WTC11 (cell line): ENCODE measurements around the gene KLC1. TPM values are rescaled to one million over a fixed set of nuclear protein-coding genes. Genes with fewer than 3 reads are reported as not detected.

Experiments used
- ATAC-seq: fragments of 200-7000 bp; cut with Tn5 transposase; 2 replicates; pipeline ENCODE4 v1.10.0; 2021; ENCODE audit warnings: mild to moderate bottlenecking, moderate library complexity
- CTCF ChIA-PET: fragments of 300-600 bp; sonication (Branson Sonifier 250); formaldehyde crosslinking; loops from one replicate; lab custom pipeline; 2021; ENCODE audit warnings: antibody characterized with exemption; lab: Charles Lee
- POLR2A ChIA-PET: fragments of 350-600 bp; sonication (Branson Sonifier 250); formaldehyde crosslinking; loops from one replicate; lab custom pipeline; 2021; ENCODE audit warnings: antibody characterized with exemption; lab: Charles Lee
- DNase-seq: peaks from one replicate; pipeline ENCODE4 v3.0.0; 2021; ENCODE audit warnings: low spot score
- H3K27ac Mint-ChIP-seq: 2 replicates; pipeline ENCODE4 v1.8.0; 2021; ENCODE audit warnings: mixed read lengths
- H3K27me3 Mint-ChIP-seq: 2 replicates; pipeline ENCODE4 v1.8.0; 2021; ENCODE audit warnings: low read depth, mild to moderate bottlenecking, moderate library complexity, mixed read lengths
- H3K36me3 Mint-ChIP-seq: 2 replicates; pipeline ENCODE4 v1.8.0; 2021; ENCODE audit warnings: mixed read lengths
- H3K4me1 Mint-ChIP-seq: 2 replicates; pipeline ENCODE4 v1.8.0; 2022; ENCODE audit warnings: mixed read lengths
- H3K4me3 Mint-ChIP-seq: 2 replicates; pipeline ENCODE4 v1.8.0; 2021; ENCODE audit warnings: mild to moderate bottlenecking, moderate library complexity, mixed read lengths
- H3K9me3 Mint-ChIP-seq: 2 replicates; pipeline ENCODE4 v1.8.0; 2021; ENCODE audit warnings: mixed read lengths
- ELF4 ChIP-seq: sonication (generic); formaldehyde crosslinking; IDR thresholded peaks from 2 replicates; pipeline ENCODE4 v1.8.1; 2022; ENCODE audit warnings: low read depth, mild to moderate bottlenecking, moderate library complexity, missing genetic modification reagents
- FOXK1 ChIP-seq: sonication (generic); formaldehyde crosslinking; IDR thresholded peaks from 2 replicates; pipeline ENCODE4 v1.8.0; 2022; ENCODE audit warnings: mild to moderate bottlenecking, moderate library complexity, missing genetic modification reagents
- GTF2I ChIP-seq: fragments of 250-450 bp; sonication (Bioruptor Pico); conservative IDR thresholded peaks from 2 replicates; pipeline ENCODE4 v1.4.0; 2021; ENCODE audit warnings: mild to moderate bottlenecking
- JUN ChIP-seq: sonication (generic); formaldehyde crosslinking; IDR thresholded peaks from 2 replicates; pipeline ENCODE4 v1.8.0; 2023; ENCODE audit warnings: mild to moderate bottlenecking, missing genetic modification reagents
- NFATC4 ChIP-seq: fragments of 250-450 bp; sonication (Bioruptor Pico); IDR thresholded peaks from 2 replicates; pipeline ENCODE4 v1.9.0; 2021; ENCODE audit warnings: mild to moderate bottlenecking
- NFYB ChIP-seq: sonication (generic); formaldehyde crosslinking; conservative IDR thresholded peaks from 2 replicates; pipeline ENCODE4 v1.8.0; 2022; ENCODE audit warnings: low read depth, missing genetic modification reagents
- NR3C1 ChIP-seq: sonication (generic); formaldehyde crosslinking; conservative IDR thresholded peaks from 2 replicates; pipeline ENCODE4 v1.8.1; 2023; ENCODE audit warnings: low read depth, mild to moderate bottlenecking, missing genetic modification reagents
- ZNF416 ChIP-seq: fragments of 250-450 bp; sonication (Bioruptor Pico); IDR thresholded peaks from 2 replicates; pipeline ENCODE4 v1.9.0; 2021; ENCODE audit warnings: mild to moderate bottlenecking, inconsistent platforms
- total RNA-seq: library from RNA; stranded (reverse); gene quantifications from 3 replicates; pipeline ENCODE4 v1.2.3, GENCODE V29; 2021
- TF ChIP-seq, protein P1 (sequence below): sonication (generic); formaldehyde crosslinking; IDR thresholded peaks from 2 replicates; pipeline ENCODE4 v1.8.1; 2022; ENCODE audit warnings: low read depth, mild to moderate bottlenecking, moderate library complexity, missing genetic modification reagents, borderline replicate concordance
- TF ChIP-seq, protein P2 (sequence below): sonication (generic); formaldehyde crosslinking; IDR thresholded peaks from 2 replicates; pipeline ENCODE4 v1.8.0; 2022; ENCODE audit warnings: missing genetic modification reagents
- TF ChIP-seq, protein P3 (sequence below): sonication (generic); formaldehyde crosslinking; IDR thresholded peaks from 2 replicates; pipeline ENCODE4 v1.8.0; 2022; ENCODE audit warnings: mild to moderate bottlenecking, missing genetic modification reagents
- TF ChIP-seq, protein P4 (sequence below): sonication (generic); formaldehyde crosslinking; IDR thresholded peaks from 2 replicates; pipeline ENCODE4 v1.8.0; 2023; ENCODE audit warnings: mild to moderate bottlenecking, missing genetic modification reagents
- TF ChIP-seq, protein P5 (sequence below): sonication (generic); formaldehyde crosslinking; IDR thresholded peaks from 2 replicates; pipeline ENCODE4 v1.8.1; 2023; ENCODE audit warnings: mild to moderate bottlenecking, missing genetic modification reagents
- TF ChIP-seq, protein P6 (sequence below): fragments of 200-600 bp; IDR thresholded peaks from 2 replicates; pipeline ENCODE4 v1.8.0; 2022; ENCODE audit warnings: antibody characterized with exemption
- TF ChIP-seq, protein P7 (sequence below): fragments of 250-450 bp; sonication (Bioruptor Pico); IDR thresholded peaks from 2 replicates; pipeline ENCODE4 v1.9.0; 2021; ENCODE audit warnings: moderate library complexity, mild to moderate bottlenecking, inconsistent platforms, borderline replicate concordance
- TF ChIP-seq, protein P8 (sequence below): sonication (generic); formaldehyde crosslinking; conservative IDR thresholded peaks from 2 replicates; pipeline ENCODE4 v1.8.1; 2023; ENCODE audit warnings: mild to moderate bottlenecking, low read depth, missing genetic modification reagents, moderate library complexity

Gene KLC1
- total RNA-seq, 1 experiment from 2014 or later = 171 TPM

DNA sequence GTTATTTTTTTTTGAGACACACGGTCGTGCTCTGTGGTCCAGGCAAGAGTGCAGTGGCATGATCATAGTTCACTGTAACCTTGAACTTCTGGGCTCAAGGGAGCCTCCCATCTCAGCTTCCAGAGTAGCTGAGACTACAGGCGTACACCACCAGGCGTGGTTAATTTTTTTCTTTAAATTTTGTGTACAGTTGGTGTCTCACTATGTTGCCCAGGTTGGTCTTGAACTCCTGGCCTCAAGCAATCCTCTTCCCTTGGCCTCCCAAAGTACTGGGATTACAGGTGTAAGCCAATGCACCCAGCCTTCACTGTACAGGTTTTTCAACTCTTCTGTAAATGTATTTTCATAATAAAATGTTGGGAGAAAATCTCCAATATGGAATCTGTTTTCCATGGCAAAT is 5.7 kb upstream of the KLC1 start:
- TF ChIP-seq, protein P1, sequence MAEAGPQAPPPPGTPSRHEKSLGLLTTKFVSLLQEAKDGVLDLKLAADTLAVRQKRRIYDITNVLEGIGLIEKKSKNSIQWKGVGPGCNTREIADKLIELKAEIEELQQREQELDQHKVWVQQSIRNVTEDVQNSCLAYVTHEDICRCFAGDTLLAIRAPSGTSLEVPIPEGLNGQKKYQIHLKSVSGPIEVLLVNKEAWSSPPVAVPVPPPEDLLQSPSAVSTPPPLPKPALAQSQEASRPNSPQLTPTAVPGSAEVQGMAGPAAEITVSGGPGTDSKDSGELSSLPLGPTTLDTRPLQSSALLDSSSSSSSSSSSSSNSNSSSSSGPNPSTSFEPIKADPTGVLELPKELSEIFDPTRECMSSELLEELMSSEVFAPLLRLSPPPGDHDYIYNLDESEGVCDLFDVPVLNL = no peak
- TF ChIP-seq ZNF416 = no peak
- TF ChIP-seq, protein P2, sequence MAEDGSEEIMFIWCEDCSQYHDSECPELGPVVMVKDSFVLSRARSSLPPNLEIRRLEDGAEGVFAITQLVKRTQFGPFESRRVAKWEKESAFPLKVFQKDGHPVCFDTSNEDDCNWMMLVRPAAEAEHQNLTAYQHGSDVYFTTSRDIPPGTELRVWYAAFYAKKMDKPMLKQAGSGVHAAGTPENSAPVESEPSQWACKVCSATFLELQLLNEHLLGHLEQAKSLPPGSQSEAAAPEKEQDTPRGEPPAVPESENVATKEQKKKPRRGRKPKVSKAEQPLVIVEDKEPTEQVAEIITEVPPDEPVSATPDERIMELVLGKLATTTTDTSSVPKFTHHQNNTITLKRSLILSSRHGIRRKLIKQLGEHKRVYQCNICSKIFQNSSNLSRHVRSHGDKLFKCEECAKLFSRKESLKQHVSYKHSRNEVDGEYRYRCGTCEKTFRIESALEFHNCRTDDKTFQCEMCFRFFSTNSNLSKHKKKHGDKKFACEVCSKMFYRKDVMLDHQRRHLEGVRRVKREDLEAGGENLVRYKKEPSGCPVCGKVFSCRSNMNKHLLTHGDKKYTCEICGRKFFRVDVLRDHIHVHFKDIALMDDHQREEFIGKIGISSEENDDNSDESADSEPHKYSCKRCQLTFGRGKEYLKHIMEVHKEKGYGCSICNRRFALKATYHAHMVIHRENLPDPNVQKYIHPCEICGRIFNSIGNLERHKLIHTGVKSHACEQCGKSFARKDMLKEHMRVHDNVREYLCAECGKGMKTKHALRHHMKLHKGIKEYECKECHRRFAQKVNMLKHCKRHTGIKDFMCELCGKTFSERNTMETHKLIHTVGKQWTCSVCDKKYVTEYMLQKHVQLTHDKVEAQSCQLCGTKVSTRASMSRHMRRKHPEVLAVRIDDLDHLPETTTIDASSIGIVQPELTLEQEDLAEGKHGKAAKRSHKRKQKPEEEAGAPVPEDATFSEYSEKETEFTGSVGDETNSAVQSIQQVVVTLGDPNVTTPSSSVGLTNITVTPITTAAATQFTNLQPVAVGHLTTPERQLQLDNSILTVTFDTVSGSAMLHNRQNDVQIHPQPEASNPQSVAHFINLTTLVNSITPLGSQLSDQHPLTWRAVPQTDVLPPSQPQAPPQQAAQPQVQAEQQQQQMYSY = no peak
- no peak for TF ChIP-seq NR3C1 (CRISPR knock-in tag)
- TF ChIP-seq, protein P3, sequence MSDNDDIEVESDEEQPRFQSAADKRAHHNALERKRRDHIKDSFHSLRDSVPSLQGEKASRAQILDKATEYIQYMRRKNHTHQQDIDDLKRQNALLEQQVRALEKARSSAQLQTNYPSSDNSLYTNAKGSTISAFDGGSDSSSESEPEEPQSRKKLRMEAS = no peak
- TF ChIP-seq, protein P4, sequence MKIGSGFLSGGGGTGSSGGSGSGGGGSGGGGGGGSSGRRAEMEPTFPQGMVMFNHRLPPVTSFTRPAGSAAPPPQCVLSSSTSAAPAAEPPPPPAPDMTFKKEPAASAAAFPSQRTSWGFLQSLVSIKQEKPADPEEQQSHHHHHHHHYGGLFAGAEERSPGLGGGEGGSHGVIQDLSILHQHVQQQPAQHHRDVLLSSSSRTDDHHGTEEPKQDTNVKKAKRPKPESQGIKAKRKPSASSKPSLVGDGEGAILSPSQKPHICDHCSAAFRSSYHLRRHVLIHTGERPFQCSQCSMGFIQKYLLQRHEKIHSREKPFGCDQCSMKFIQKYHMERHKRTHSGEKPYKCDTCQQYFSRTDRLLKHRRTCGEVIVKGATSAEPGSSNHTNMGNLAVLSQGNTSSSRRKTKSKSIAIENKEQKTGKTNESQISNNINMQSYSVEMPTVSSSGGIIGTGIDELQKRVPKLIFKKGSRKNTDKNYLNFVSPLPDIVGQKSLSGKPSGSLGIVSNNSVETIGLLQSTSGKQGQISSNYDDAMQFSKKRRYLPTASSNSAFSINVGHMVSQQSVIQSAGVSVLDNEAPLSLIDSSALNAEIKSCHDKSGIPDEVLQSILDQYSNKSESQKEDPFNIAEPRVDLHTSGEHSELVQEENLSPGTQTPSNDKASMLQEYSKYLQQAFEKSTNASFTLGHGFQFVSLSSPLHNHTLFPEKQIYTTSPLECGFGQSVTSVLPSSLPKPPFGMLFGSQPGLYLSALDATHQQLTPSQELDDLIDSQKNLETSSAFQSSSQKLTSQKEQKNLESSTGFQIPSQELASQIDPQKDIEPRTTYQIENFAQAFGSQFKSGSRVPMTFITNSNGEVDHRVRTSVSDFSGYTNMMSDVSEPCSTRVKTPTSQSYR (CRISPR knock-in tag) = no peak
- TF ChIP-seq, protein P5, sequence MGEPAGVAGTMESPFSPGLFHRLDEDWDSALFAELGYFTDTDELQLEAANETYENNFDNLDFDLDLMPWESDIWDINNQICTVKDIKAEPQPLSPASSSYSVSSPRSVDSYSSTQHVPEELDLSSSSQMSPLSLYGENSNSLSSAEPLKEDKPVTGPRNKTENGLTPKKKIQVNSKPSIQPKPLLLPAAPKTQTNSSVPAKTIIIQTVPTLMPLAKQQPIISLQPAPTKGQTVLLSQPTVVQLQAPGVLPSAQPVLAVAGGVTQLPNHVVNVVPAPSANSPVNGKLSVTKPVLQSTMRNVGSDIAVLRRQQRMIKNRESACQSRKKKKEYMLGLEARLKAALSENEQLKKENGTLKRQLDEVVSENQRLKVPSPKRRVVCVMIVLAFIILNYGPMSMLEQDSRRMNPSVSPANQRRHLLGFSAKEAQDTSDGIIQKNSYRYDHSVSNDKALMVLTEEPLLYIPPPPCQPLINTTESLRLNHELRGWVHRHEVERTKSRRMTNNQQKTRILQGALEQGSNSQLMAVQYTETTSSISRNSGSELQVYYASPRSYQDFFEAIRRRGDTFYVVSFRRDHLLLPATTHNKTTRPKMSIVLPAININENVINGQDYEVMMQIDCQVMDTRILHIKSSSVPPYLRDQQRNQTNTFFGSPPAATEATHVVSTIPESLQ (CRISPR knock-in tag) = no peak
- TF ChIP-seq GTF2I = no peak
- no peaks in the 10 kb centered on the region for H3K27me3 Mint-ChIP-seq
- DNase-seq (no peak), ATAC-seq (no peak)
- POLR2A ChIA-PET = no interaction called here
- H3K4me1 Mint-ChIP-seq = peaks cover 8% of the 10 kb centered on the region; the same call in 1 of the 2 replicates
- no peaks in the 10 kb centered on the region for H3K9me3 Mint-ChIP-seq
- H3K36me3 Mint-ChIP-seq = no peaks in the 10 kb centered on the region
- no peak overlapping the region for H3K4me3 Mint-ChIP-seq
- CTCF ChIA-PET = no interaction called here
- H3K27ac Mint-ChIP-seq = no peak overlapping the region

DNA sequence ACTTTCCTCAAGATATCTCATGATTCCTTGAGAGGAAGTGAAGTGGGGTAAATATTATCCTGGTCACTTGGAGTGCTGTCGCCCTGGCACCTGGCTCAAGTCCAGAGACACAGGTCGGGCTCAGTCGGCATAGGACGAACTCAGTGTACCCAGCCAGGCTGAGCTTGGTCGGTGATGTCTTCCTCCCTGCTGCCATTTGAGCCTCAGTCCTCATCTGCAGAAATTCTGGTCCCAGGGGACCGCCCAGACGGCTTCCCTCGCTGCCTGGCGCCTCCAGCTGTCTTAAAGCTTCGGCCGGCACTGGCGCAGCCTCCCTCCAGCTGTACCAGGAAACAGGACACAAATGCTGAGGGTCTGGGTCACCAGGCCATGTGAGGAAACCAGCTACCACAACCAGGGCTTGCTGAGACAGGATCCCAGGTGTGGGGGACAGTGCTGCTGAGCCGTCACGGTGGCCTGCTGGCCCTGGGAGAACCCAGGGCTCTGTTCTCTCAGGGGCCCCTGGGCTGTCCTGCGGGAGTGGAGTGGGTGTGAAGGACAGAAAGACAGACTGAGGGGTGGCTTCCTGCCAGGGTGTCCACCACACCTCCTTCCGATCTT is 5.0 kb upstream of the KLC1 start:
- Mint-ChIP-seq H3K9me3 (no peaks in the 10 kb centered on the region), H3K36me3 (no peaks in the 10 kb centered on the region), H3K4me3 (no peak overlapping the region), H3K4me1 (peaks cover 8% of the 10 kb centered on the region; the same call in 1 of the 2 replicates), H3K27me3 (no peaks in the 10 kb centered on the region), H3K27ac (no peak overlapping the region)
- DNase-seq (no peak), ATAC-seq (no peak)
- ChIA-PET CTCF (no interaction called here), POLR2A (interaction anchor here (0.6 kb wide), 1 partner anchor 12 kb away, joined by 5 read pairs; no protein-coding TSS in a partner anchor)
- no peak for TF ChIP-seq JUN (CRISPR knock-in tag)
- TF ChIP-seq NFATC4 (CRISPR knock-in tag) = no peak
- TF ChIP-seq, protein P6, sequence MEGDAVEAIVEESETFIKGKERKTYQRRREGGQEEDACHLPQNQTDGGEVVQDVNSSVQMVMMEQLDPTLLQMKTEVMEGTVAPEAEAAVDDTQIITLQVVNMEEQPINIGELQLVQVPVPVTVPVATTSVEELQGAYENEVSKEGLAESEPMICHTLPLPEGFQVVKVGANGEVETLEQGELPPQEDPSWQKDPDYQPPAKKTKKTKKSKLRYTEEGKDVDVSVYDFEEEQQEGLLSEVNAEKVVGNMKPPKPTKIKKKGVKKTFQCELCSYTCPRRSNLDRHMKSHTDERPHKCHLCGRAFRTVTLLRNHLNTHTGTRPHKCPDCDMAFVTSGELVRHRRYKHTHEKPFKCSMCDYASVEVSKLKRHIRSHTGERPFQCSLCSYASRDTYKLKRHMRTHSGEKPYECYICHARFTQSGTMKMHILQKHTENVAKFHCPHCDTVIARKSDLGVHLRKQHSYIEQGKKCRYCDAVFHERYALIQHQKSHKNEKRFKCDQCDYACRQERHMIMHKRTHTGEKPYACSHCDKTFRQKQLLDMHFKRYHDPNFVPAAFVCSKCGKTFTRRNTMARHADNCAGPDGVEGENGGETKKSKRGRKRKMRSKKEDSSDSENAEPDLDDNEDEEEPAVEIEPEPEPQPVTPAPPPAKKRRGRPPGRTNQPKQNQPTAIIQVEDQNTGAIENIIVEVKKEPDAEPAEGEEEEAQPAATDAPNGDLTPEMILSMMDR = no peak
- no peak for TF ChIP-seq FOXK1 (CRISPR knock-in tag)
- no peak for TF ChIP-seq ELF4 (CRISPR knock-in tag)
- TF ChIP-seq, protein P3 = no peak
- TF ChIP-seq, protein P5 (CRISPR knock-in tag) = no peak
- TF ChIP-seq, protein P7, sequence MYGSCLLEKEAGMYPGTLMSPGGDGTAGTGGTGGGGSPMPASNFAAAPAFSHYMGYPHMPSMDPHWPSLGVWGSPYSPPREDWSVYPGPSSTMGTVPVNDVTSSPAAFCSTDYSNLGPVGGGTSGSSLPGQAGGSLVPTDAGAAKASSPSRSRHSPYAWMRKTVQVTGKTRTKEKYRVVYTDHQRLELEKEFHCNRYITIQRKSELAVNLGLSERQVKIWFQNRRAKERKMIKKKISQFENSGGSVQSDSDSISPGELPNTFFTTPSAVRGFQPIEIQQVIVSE (CRISPR knock-in tag) = no peak
- TF ChIP-seq NFYB (CRISPR knock-in tag) = no peak
- TF ChIP-seq, protein P8, sequence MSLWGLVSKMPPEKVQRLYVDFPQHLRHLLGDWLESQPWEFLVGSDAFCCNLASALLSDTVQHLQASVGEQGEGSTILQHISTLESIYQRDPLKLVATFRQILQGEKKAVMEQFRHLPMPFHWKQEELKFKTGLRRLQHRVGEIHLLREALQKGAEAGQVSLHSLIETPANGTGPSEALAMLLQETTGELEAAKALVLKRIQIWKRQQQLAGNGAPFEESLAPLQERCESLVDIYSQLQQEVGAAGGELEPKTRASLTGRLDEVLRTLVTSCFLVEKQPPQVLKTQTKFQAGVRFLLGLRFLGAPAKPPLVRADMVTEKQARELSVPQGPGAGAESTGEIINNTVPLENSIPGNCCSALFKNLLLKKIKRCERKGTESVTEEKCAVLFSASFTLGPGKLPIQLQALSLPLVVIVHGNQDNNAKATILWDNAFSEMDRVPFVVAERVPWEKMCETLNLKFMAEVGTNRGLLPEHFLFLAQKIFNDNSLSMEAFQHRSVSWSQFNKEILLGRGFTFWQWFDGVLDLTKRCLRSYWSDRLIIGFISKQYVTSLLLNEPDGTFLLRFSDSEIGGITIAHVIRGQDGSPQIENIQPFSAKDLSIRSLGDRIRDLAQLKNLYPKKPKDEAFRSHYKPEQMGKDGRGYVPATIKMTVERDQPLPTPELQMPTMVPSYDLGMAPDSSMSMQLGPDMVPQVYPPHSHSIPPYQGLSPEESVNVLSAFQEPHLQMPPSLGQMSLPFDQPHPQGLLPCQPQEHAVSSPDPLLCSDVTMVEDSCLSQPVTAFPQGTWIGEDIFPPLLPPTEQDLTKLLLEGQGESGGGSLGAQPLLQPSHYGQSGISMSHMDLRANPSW = no peak
